Liver (tissue), 2 donors: ENCODE data around the gene PALMD.

Experiments
- TAF1 ChIP-seq: conservative IDR thresholded peaks from 2 replicates; pipeline ENCODE4 v1.6.1; 2016; ENCODE audit warnings: antibody characterized with exemption, mild to moderate bottlenecking
- YY1 ChIP-seq: IDR thresholded peaks from 2 replicates; pipeline ENCODE4 v1.6.1; 2016; ENCODE audit warnings: antibody characterized with exemption, mild to moderate bottlenecking
- donor health status: healthy.

GRCh38 chr1:99661780-99662179, 15.9 kb downstream of the PALMD start:
- no peak for TF ChIP-seq TAF1
- TF ChIP-seq YY1 = no peak
